CD8-positive, alpha-beta memory T cell (primary cell): ENCODE results near the gene MYL3. TPM values are rescaled to one million over a fixed set of nuclear protein-coding genes. Genes with fewer than 3 reads are reported as not detected.
"Not testable (repeated sequence)": the region's sequence is repeated elsewhere in the genome, so short reads cannot be mapped to it uniquely, and the experiment has no call there.

Source experiments
- CTCF ChIA-PET: fragments of 350-600 bp; sonication (Branson Sonifier 250); formaldehyde crosslinking; loops from one replicate; lab custom pipeline; 2021; ENCODE audit warnings: antibody characterized with exemption; lab: Charles Lee
- POLR2A ChIA-PET: fragments of 350-600 bp; sonication (Branson Sonifier 250); formaldehyde crosslinking; loops from one replicate; lab custom pipeline; 2021; ENCODE audit warnings: antibody characterized with exemption; lab: Charles Lee
- DNase-seq, 5 donors: peaks; one replicate each; pipeline versions ENCODE4 v3.0.0 to v3.0.0-alpha.2; 2020 to 2022; ENCODE audit warnings: mixed read lengths in 1 of 5
- H3K27ac ChIP-seq: one replicate; pipeline ENCODE4 v1.7.0; 2013; ENCODE audit warnings: low read depth, mild to moderate bottlenecking, low read length, moderate library complexity
- H3K27me3 ChIP-seq: 2 replicates; pipeline ENCODE4 v1.7.0; 2013; ENCODE audit warnings: low read length, mild to moderate bottlenecking; ENCODE audit not compliant: insufficient read depth, poor library complexity, severe bottlenecking
- H3K36me3 ChIP-seq: 2 replicates; pipeline ENCODE4 v1.7.0; 2013; ENCODE audit warnings: mild to moderate bottlenecking, low read length, moderate library complexity; ENCODE audit not compliant: insufficient read depth
- H3K4me1 ChIP-seq: 2 replicates; pipeline ENCODE4 v1.7.0; 2013; ENCODE audit warnings: mild to moderate bottlenecking, low read length, moderate library complexity; ENCODE audit not compliant: insufficient read depth
- H3K4me3 ChIP-seq: 2 replicates; pipeline ENCODE4 v1.7.0; 2013; ENCODE audit warnings: mild to moderate bottlenecking, low read length
- H3K9me3 ChIP-seq: 2 replicates; pipeline ENCODE4 v1.7.0; 2013; ENCODE audit warnings: mild to moderate bottlenecking, low read length
- H3K27ac Mint-ChIP-seq, 8 donors: one replicate each; pipeline ENCODE4 v1.8.0; 2020 to 2021; ENCODE audit warnings: mixed read lengths in 8 of 8, mild to moderate bottlenecking in 6 of 8, inconsistent platforms in 3 of 8, moderate library complexity in 3 of 8
- H3K27me3 Mint-ChIP-seq, 2 donors: one replicate each; pipeline ENCODE4 v1.8.0; 2020 to 2021; ENCODE audit warnings: mixed read lengths in 2 of 2, mild to moderate bottlenecking in 1 of 2, moderate library complexity in 1 of 2
- H3K36me3 Mint-ChIP-seq, 3 donors: one replicate each; pipeline ENCODE4 v1.8.0; 2020 to 2021; ENCODE audit warnings: mixed read lengths in 3 of 3, inconsistent platforms in 1 of 3, mild to moderate bottlenecking in 1 of 3
- H3K4me1 Mint-ChIP-seq, 3 donors: one replicate each; pipeline ENCODE4 v1.8.0; 2020 to 2021; ENCODE audit warnings: mixed read lengths in 3 of 3, inconsistent platforms in 1 of 3, mild to moderate bottlenecking in 1 of 3
- H3K4me3 Mint-ChIP-seq, 7 donors: one replicate each; pipeline ENCODE4 v1.8.0; 2020 to 2021; ENCODE audit warnings: mixed read lengths in 7 of 7, mild to moderate bottlenecking in 6 of 7, moderate library complexity in 4 of 7, inconsistent platforms in 2 of 7
- H3K9me3 Mint-ChIP-seq, 5 donors: one replicate each; pipeline ENCODE4 v1.8.0; 2020 to 2022; ENCODE audit warnings: mixed read lengths in 5 of 5, mild to moderate bottlenecking in 3 of 5, moderate library complexity in 2 of 5, inconsistent platforms in 1 of 5
- polyA plus RNA-seq: library from polyadenylated mRNA; unstranded; fragments of 300-500 nt; fragmentation: Illumina TruSeq; gene quantifications from one replicate; pipeline ENCODE4 v1.2.3, GENCODE V29; 2021
- total RNA-seq, 2 experiments: library from RNA; stranded (reverse); gene quantifications; one replicate each; pipeline ENCODE4 v1.2.3, GENCODE V29; 2021

MYL3 gene
- total RNA-seq (not detected), polyA plus RNA-seq (not detected)

DNA sequence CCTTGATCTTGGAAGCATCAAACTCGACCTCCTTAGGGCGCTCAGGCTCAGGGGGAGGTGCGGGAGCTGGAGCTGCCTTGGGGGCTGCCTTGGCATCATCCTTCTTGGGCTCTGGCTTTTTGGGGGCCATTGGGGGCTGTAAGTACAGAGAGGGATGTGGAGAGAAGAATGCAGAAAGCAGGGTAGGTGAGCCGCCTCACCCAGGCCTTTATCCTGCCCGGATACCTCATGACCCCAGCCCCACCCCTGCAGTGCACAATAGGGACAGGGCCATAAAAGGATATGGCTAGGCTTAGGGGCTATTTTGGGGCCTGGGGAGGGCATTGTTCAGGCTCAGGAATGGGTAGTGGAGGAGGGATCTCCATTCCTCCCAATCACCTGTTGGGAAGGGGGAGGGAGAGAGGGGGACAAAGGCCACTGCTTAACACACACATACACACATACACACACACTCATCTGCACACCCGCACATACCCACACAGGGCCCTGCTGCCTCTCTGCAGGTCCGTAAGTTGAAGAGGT lies at the start of gene MYL3:
TSS of gene MYL3 (minus strand) at position 184 of the 522 bp plus-strand sequence. CDS start at position 130, 54 bp downstream.
- Mint-ChIP-seq H3K4me1 (peaks cover 0 to 2% (median 0%) of the 10 kb centered on the region in 3 donors), H3K9me3 (no peaks in the 10 kb centered on the region), H3K27ac (no peak within 1 kb of the TSS), H3K4me3 (no peak within 1 kb of the TSS), H3K36me3 (no peaks in the 10 kb centered on the region), H3K27me3 (peaks cover 3 to 5% of the 10 kb centered on the region in 2 donors)
- Histone ChIP-seq H3K27me3 (no peaks in the 10 kb centered on the region), H3K27ac (no peak within 1 kb of the TSS), H3K4me3 (no peak within 1 kb of the TSS), H3K4me1 (no peaks in the 10 kb centered on the region), H3K9me3 (no peaks in the 10 kb centered on the region), H3K36me3 (no peaks in the 10 kb centered on the region)
- ChIA-PET POLR2A (no interaction called here), CTCF (interaction anchor here (1.2 to 1.5 kb wide), 2 partner anchors 8 to 32 kb away, joined by 5 to 6 read pairs; no protein-coding TSS in a partner anchor)
- DNase-seq: peak in 1 of 5 donors; percentile 9

DNA sequence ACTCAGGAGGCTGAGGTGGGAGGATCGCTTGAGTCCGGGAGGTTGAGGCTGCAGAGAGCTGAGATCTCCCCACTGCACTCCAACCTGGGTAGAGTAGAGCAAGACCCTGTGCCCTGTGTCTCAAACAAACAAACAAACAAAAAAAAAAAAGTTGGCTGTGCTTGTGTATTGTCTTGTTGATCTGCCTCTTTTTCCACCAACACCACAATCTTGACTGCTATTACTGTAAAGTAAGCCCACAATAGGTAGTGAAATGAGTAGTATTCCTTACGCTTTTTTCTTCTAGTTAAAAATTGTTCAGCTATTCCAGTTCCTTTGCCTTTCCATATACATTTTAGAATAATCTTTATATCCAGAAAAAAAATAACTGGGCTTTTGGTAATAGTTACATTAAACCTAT lies 49.7 kb upstream of the MYL3 start:
- H3K27ac ChIP-seq: no peak overlapping the region
- peaks cover 6% of the 10 kb centered on the region for H3K4me1 ChIP-seq
- H3K9me3 ChIP-seq: no peaks in the 10 kb centered on the region
- no peaks in the 10 kb centered on the region for H3K9me3 Mint-ChIP-seq
- H3K4me3 ChIP-seq: no peak overlapping the region
- peaks cover 8 to 16% (median 8%) of the 10 kb centered on the region in 3 donors for H3K36me3 Mint-ChIP-seq
- H3K4me3 Mint-ChIP-seq: no peak overlapping the region
- ChIA-PET CTCF (interaction anchor here (0.7 to 2.3 kb wide), 5 partner anchors 10 to 354 kb away, joined by 3 to 13 read pairs (median 3); no protein-coding TSS in a partner anchor), POLR2A (interaction anchor here (0.7 kb wide), 1 partner anchor 47 kb away, joined by 4 read pairs; no protein-coding TSS in a partner anchor)
- H3K36me3 ChIP-seq: no peaks in the 10 kb centered on the region
- H3K27ac Mint-ChIP-seq: no peak overlapping the region
- H3K27me3 ChIP-seq: no peaks in the 10 kb centered on the region
- DNase-seq: no peak
- H3K4me1 Mint-ChIP-seq: peaks cover 29 to 36% (median 34%) of the 10 kb centered on the region in 3 donors
- peaks cover 0 to 2% of the 10 kb centered on the region in 2 donors for H3K27me3 Mint-ChIP-seq

DNA sequence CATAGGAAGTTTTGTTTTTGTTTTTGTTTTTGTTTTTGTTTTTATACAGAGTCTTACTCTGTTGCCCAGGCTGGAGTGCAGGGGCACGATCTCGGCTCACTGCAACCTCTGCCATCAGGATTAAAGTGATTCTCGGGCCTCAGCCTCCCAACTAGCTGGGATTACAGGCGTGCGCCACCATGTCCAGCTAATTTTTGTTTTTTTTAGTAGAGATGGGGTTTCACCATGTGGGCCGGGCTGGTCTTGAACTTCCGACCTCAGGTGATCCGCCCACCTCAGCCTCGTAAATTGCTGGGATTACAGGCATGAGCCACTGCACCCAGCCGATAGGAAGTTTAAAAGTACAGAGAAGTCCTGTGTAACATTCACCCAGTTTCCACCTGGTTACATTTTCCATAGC lies 47.7 kb upstream of the MYL3 start:
- H3K9me3 ChIP-seq, H3K4me3 Mint-ChIP-seq, H3K27me3 Mint-ChIP-seq, H3K4me1 ChIP-seq, H3K27me3 ChIP-seq, H3K27ac ChIP-seq, H3K4me3 ChIP-seq, CTCF ChIA-PET, H3K36me3 ChIP-seq, H3K9me3 Mint-ChIP-seq, POLR2A ChIA-PET, H3K36me3 Mint-ChIP-seq: not testable (repeated sequence)
- peak in 1 of 5 donors; percentile 0 for DNase-seq
- Mint-ChIP-seq H3K27ac (peak overlapping the region in 2 of 8 donors; percentile 11 to 43), H3K4me1 (peaks cover 24 to 27% (median 26%) of the 10 kb centered on the region in 3 donors)

DNA sequence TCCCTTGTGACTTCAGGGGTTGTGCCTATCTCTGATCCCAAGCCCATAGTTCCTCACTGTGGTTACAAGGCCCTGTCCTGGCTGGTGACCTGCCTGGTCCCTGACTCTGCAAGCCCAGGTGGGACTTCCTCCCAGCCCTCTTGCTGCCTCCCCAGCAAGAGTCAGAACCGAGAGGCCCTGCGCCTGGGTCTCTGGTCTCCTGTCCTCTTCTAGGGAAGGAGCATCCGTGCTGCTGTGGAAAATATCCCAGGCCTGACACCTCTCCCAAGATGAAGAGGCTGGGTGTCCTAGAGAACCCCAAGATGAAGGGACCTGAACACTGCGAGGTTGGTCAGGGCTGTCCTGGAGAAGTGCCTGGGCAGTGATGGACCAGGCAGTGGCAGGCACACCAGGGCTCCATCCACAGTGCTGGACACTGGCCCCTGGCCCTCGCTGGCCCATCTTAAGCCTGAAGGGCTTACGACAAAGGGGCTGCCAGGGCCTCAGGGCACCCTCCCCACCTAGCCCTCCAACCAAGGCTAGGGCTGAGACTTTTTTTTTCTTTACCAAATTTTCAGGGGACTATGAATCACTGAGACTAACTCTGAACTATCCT lies 47.0 kb upstream of the MYL3 start:
- no peaks in the 10 kb centered on the region for H3K27me3 ChIP-seq
- Mint-ChIP-seq H3K36me3 (peaks cover 0 to under 1% (median 0%) of the 10 kb centered on the region in 3 donors), H3K27ac (no peak overlapping the region), H3K27me3 (peaks cover 0 to 2% of the 10 kb centered on the region in 2 donors), H3K4me1 (peaks cover 21 to 23% (median 23%) of the 10 kb centered on the region in 3 donors), H3K4me3 (no peak overlapping the region), H3K9me3 (no peaks in the 10 kb centered on the region)
- H3K27ac ChIP-seq: no peak overlapping the region
- peaks cover 6% of the 10 kb centered on the region for H3K4me1 ChIP-seq
- H3K9me3 ChIP-seq: no peaks in the 10 kb centered on the region
- ChIA-PET POLR2A (no interaction called here), CTCF (interaction anchor here (0.7 to 1.8 kb wide), 27 partner anchors 9 to 421 kb away, joined by 3 to 17 read pairs (median 4); no protein-coding TSS in a partner anchor)
- DNase-seq: peak in 1 of 5 donors; percentile 28
- H3K4me3 ChIP-seq: no peak overlapping the region
- H3K36me3 ChIP-seq: no peaks in the 10 kb centered on the region

DNA sequence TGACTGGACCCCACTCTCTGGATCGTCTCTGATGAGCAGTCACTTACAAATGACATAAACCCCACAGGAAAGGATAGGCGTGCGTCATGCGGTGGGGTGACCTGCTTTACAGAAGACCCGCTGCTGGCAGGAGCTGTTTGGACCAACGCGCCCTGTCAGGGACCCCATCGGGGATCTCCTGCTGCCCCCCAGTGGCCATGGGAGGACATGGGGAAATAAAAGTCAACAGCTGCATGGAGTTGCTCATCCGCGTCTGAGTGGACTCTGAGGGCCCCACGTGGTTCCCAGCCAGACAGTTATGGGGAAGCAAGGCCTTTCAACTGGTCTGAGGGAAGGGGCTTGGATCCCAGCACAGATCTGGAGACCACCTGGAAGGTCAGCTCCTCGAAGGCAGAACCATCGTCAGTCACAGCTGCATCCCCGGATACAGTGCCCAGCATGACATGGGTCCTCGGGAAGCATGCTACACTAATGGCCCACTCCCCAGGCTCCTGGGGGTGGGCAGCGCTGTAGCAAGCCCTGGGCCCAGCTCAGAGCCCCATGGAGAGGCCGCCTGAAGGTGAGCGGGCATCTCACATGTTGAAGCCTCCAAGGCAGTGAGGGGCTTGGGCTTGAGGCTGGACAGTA lies 46.4 kb upstream of the MYL3 start:
- Mint-ChIP-seq H3K27ac (peak overlapping the region in 4 of 8 donors; percentile 57 to 93 (median 74)), H3K36me3 (no peaks in the 10 kb centered on the region), H3K27me3 (peaks cover 0 to 2% of the 10 kb centered on the region in 2 donors), H3K4me1 (peaks cover 19 to 21% (median 20%) of the 10 kb centered on the region in 3 donors), H3K4me3 (peak overlapping the region in 4 of 7 donors; percentile 21 to 71 (median 30)), H3K9me3 (no peaks in the 10 kb centered on the region)
- Histone ChIP-seq H3K27me3 (no peaks in the 10 kb centered on the region), H3K36me3 (no peaks in the 10 kb centered on the region), H3K4me1 (peaks cover 6% of the 10 kb centered on the region), H3K9me3 (no peaks in the 10 kb centered on the region), H3K4me3 (no peak overlapping the region), H3K27ac (no peak overlapping the region)
- ChIA-PET CTCF (interaction anchor here (0.7 to 1.8 kb wide), 30 partner anchors 9 to 421 kb away, joined by 3 to 17 read pairs (median 4); no protein-coding TSS in a partner anchor), POLR2A (no interaction called here)
- peak; percentile 64 to 82 (median 68) for DNase-seq

DNA sequence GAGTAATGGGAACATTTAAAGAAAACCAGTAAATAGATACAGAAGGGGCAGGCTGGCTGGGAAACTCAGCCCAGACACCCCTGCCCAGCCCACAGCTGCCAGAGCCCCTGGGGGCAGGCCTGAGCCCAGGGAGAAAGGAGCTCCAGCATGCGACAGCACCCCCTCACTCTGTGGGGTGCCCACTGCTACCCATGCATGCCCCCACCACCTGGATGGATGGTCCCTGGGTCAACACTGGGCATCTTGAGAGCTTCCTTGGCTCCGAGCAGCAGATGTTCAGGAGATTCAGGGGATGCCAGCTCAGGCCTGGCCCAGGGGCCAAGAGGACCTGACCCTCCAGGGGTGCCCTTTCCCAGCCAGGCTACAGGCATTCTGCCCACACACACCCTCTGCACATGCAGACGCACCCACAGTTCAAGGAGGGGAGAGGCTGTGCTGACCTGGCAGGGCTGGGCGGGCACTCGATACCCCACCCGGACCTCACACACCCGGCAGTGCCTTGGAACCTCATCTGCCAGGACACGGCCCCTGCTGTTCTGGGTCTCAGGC lies 45.8 kb upstream of the MYL3 start:
- H3K36me3 ChIP-seq: no peaks in the 10 kb centered on the region
- H3K27me3 ChIP-seq: no peaks in the 10 kb centered on the region
- Mint-ChIP-seq H3K9me3 (no peaks in the 10 kb centered on the region), H3K36me3 (no peaks in the 10 kb centered on the region), H3K4me1 (peaks cover 16 to 20% (median 18%) of the 10 kb centered on the region in 3 donors), H3K4me3 (peak overlapping the region in 4 of 7 donors; percentile 21 to 71 (median 30)), H3K27ac (peak overlapping the region in 3 of 8 donors; percentile 66 to 93 (median 82)), H3K27me3 (peaks cover 0 to 2% of the 10 kb centered on the region in 2 donors)
- no peak for DNase-seq
- H3K9me3 ChIP-seq: no peaks in the 10 kb centered on the region
- no peak overlapping the region for H3K4me3 ChIP-seq
- ChIA-PET POLR2A (no interaction called here), CTCF (interaction anchor here (0.7 to 1.8 kb wide), 28 partner anchors 9 to 420 kb away, joined by 3 to 17 read pairs (median 4); no protein-coding TSS in a partner anchor)
- H3K4me1 ChIP-seq: peaks cover 6% of the 10 kb centered on the region
- H3K27ac ChIP-seq: no peak overlapping the region

DNA sequence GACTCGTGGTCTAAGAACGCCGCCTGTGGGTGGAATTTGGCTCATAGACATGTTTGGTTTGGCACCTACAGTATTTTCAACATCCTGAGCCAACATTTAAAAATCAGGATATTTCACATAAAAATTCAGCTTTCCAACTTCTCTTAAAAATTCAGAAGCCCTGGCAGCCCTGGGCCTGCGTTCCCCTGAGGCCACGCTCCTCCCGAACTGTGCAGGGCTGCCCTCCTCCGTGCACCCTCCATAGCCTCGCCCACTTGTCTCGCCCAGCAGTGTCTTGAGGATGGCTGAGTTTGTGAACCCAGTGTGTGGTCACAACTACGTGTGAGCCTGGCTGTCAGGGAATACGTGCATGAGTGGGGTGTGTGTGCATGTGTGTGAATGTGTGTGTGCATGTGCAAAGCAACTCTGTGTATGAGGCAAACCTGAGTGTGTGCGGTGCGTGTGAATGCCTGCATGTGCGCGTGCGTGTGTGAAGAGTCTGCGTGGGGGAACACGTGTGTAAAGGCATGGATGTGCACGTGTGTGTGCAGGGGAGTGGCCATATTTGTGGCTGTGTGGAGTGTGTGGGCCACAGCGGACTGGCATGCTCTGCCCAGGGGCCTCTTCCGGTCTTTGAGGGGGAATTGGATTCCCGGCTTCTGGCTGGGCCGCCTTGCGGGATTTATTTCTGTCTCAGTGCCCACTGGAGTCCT lies 45.2 kb upstream of the MYL3 start:
- H3K4me3 ChIP-seq: no peak overlapping the region
- Mint-ChIP-seq H3K4me3 (no peak overlapping the region), H3K27me3 (peaks cover 0 to 3% of the 10 kb centered on the region in 2 donors), H3K4me1 (peaks cover 10 to 14% (median 12%) of the 10 kb centered on the region in 3 donors), H3K9me3 (no peaks in the 10 kb centered on the region), H3K27ac (no peak overlapping the region), H3K36me3 (no peaks in the 10 kb centered on the region)
- H3K36me3 ChIP-seq: no peaks in the 10 kb centered on the region
- no peaks in the 10 kb centered on the region for H3K27me3 ChIP-seq
- peaks cover 6% of the 10 kb centered on the region for H3K4me1 ChIP-seq
- ChIA-PET CTCF (interaction anchor here (1.1 to 1.8 kb wide), 13 partner anchors 14 to 420 kb away, joined by 3 to 9 read pairs (median 4); no protein-coding TSS in a partner anchor), POLR2A (no interaction called here)
- DNase-seq: peak in 1 of 5 donors; percentile 40
- H3K27ac ChIP-seq: no peak overlapping the region
- H3K9me3 ChIP-seq: no peaks in the 10 kb centered on the region
